Fibroblast of peridontal ligament (primary cell): ENCODE data around the gene CCDC148.
A peak's percentile ranks its signal among the peaks of the same experiment; 100 is the strongest.

Source experiments
- DNase-seq: peaks from one replicate; pipeline ENCODE4 v3.0.0-alpha.2; 2010; ENCODE audit errors: extremely low read depth

The CCDC148 gene

GRCh38 chr2:158212301-158212700, 244.3 kb downstream of the CCDC148 start:
- DNase-seq = no peak

DNA sequence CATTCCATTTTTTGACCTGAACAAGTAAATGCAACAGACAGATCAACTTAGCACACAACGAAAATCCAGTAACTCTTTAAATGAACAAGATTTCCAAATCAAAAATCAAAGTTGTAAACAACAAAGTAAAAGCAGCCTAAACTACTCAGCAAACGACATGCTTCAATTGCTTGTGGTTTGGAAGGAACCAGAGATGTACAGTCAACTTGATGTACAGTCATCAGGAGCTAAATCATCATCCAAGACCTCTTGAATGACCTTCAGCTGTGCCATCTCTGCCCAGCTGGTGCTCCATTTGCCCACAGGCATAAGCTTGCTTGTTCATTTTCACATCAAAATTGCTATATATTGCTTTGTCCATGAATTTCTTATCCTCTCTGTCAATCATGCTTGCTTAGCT, 245.1 kb downstream of the CCDC148 start:
- peak; percentile 88 for DNase-seq

DNA sequence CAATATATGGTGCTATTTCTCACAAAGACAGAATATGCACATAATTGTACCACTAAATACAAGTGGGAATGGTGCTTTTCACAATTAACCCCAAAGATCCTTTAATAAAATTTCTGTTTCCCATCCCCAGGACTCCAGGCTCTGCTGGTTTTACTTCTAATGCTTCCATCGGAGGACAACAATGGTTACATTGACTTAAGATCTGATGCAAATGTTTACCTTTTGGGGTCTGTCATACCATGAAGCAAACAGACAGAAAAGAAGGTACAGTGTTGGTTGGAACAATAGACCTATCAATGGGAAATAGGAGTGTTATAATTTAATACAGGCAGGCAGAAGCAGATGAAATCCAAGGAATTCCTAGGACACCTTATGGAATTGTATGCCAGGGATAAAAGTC, 249.2 kb downstream of the CCDC148 start:
- no peak for DNase-seq

- no peak for DNase-seq
These were observed 251.3 kb downstream of the CCDC148 start for GRCh38 chr2:158205215-158205614.

DNA sequence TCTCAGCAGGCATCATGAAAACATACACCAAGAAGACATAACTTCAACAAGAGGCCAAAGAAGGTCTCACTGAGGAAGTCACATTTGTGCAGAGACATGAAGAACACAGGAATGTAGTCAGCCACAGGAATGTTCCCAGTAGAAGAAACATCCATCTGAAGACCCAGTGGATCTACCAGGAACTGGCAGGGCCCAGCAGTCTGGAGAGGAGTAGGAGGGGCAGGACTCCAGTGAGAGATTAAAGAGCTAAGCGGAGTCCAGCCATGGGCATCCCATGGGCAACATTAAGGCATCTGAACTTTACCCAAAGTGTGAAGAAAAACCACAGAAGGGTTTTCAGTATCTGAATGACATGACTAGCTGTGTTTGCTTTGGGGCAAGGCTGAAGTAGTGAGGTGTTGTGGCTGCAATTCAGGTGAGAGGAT, 251.8 kb downstream of the CCDC148 start:
- DNase-seq = peak; percentile 33

GRCh38 chr2:158202161-158202815, 254.3 kb downstream of the CCDC148 start:
- DNase-seq = no peak

GRCh38 chr2:158199928-158200650, 256.5 kb downstream of the CCDC148 start:
- no peak for DNase-seq

GRCh38 chr2:158197940-158198339, 258.6 kb downstream of the CCDC148 start:
- DNase-seq = no peak

DNA sequence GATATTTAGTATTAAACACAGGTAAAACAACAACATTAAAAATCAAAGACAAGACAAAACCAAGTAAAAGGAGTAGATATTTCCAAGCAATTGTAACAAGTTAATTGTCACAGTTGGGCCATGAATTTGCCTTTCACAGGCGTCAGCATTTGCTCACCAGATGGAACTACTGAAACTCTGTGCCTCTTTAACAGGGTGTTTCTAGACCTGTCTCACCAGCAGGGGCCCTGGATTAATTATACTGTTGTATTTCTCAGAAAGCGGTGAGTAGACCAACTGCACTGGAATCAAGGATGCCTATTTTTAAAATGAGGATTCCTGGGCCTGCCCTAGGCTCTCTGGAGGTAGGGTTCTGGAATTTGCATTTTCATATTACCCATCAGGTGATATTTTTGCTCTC, 262.3 kb downstream of the CCDC148 start:
- no peak for DNase-seq

DNA sequence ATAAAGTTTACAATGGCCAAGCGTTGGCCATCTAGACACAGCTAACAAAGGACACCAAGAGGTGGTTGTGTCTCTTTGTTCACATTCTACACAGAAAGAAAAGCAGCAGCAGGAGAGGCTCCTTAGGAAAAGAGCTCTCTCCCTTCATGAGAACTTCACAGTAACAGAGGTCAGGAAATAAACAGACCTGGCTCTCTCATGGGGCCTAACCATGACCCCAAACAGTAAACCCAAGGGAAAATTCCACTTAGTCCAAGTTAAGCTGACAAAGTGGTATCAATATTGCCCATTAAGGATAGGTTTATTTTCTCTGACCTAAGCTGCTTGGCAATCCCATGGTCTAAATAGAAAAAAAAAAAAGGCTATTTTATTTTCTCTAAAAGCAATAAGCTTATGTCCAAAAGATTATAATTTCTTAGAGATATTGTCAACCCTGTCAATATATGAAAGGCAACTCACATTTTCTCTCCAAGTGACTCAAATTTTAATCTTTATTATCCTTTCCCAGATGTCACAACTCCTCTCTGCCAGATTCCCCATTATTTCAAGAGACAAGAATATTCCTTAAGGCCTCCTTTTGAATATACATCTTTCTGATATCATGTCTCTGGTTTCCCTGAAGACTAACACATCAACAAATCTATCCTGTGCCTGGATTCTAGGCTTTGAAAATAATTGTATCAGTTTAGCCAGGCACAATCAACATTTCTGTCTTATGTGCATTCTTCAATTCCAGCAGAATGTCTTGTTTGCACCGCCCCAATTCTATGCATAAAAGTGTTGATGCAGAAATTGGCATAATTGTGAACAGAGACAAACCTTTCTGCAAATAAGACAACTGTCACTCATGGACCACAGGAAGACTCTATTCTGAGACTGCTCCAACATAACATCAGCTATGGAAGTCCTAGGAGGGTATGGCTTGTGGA, 263.8 kb downstream of the CCDC148 start:
- DNase-seq = no peak

- DNase-seq = peak; percentile 46
These were observed 265.3 kb downstream of the CCDC148 start for GRCh38 chr2:158191076-158191895.

- no peak for DNase-seq
These were observed 267.0 kb downstream of the CCDC148 start for GRCh38 chr2:158189526-158189925.

DNA sequence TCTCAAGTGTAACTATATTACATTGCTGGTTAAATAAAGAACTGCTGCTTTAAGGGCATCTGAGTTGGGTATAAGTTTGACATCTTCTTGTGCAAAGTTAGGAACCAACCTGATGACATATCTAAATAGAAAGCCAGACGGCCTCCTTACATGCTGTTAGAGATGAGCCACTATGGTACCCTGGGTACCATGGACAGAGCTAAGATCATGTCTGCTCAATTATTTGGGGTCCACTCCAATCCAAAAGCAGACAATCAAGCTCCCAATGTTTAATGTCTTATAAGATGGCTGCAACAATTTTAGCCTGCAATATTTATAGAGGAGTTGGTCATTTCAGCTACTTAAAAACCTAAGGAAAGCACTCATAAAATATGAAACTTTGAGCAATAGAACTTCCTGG, 268.6 kb downstream of the CCDC148 start:
- no peak for DNase-seq

- DNase-seq = peak; percentile 28
These were observed 271.8 kb downstream of the CCDC148 start for GRCh38 chr2:158184556-158185343.

DNA sequence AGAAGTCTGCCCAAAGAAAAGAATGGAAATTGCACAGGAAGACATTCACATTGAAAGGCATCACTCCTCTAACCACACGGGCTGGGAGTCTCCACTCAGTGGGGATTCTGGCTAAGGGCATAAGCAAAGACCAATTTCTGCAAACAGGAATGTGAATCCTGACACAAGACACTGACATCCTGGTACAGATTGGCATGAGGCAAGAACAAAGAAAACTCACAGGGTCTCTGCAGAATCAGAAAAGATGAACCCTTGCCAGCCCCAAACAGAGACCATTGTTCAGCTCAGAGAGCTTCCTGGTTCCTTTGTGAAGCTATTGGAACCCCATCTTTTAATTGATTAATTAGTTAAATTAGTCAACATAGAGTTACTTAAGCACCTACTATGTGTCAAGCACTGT, 272.6 kb downstream of the CCDC148 start:
- no peak for DNase-seq

DNA sequence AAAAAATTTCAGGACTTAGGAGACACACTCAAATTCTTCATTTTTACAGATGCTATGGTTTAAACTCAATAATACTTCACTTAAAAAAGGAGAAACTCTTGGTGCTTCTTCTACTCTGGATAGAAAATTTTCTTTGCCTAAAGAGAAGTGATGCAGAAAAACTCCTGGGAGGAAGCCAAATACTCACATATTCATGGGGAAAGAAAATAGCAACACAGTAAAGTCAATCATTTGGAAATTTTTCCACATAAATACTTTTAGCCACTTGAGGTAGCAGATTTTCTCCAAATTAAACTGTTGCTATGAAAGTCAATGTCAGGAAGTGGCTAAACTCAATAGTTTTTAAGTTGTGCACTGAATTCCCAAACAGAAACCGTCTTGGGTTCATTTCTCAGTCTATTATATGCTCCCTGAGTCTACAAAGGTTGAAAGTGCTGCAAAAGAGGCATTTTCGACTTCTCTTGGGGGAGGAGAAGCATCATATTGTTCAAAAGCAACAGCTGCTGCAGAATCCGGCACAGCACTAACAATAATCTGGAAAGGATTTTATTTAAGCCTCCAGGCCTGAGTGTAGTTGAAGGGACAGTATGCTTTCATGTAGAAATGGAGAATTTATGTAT, 273.8 kb downstream of the CCDC148 start:
- peak; percentile 48 for DNase-seq

DNA sequence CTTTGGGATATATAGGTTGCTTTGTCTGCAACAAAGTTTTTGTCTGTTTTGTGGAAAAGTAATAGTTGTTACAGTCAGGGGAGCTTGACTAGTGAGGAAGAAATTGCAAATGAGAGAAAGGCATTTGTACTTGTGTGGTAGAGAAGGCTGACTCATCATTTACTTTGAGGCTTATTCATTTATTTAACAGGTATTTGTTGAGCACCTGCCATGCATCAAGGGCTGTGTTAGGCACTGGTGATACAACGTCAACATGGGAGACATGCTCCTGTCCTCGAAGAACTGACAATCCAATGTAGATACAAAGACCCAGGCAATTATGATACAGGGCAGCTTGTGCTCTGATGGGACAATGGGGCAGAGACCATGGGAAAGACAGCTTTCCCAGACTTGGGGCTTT, 275.4 kb downstream of the CCDC148 start:
- DNase-seq = no peak

- peak; percentile 68 for DNase-seq
These were observed 276.9 kb downstream of the CCDC148 start for GRCh38 chr2:158179660-158180059.

DNA sequence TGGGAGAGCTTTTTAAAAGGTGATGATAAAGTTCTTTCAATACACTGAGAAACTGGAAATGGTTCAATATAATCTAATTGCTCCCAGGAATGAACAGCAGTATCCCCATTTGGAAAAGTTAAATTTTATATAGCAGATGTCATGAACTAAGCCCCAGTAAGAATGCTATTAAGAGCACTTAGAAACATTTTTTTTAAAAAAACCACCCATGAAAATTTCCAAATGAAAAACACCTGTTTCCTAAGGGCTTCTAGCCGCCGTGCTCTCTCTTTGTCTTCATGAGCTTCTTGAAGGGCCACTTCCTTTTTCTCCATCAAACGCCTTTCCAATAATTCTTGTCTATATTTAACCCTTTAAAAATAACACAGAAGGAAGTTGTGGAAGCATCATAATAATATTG, 277.9 kb downstream of the CCDC148 start:
- DNase-seq = no peak

DNA sequence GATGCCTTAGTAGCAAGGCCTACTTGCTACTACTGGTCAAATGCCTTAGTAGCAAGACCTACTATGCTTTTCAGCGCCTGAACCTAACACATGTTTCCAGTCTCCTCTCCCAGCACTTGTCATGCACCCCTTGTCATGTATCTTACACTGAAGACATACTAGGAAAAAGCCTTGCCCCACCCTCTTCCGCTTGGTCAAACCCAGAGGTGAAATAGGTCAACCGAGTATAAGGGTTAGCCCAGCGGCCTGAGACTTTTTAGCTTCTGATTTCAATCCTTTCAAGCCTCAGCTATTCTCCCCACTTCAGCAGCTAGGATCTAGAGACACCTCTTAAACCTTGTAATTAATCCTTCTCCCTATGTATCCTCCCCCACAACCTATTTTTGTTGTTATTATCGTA, 281.6 kb downstream of the CCDC148 start:
- no peak for DNase-seq
